SU-DHL-6 (cell line): Measurements from ENCODE around the gene ZNF584.

Source experiments
- H2AFZ ChIP-seq: fragments of 200-600 bp; sonication (generic); 2 replicates; pipeline ENCODE4 v1.6.1; 2014; ENCODE audit warnings: low read depth, mild to moderate bottlenecking, moderate library complexity, mixed read lengths, antibody characterized with exemption, low read length; ENCODE audit not compliant: severe bottlenecking
- H3F3A ChIP-seq: fragments of 200-600 bp; shearing (Covaris generic); 2 replicates; pipeline ENCODE4 v1.6.0; 2016; ENCODE audit warnings: antibody characterized with exemption, mild to moderate bottlenecking; ENCODE audit not compliant: insufficient read depth
- H3K27ac ChIP-seq: fragments of 200-600 bp; sonication (generic); 2 replicates; pipeline ENCODE4 v1.5.1; 2016; ENCODE audit warnings: low read depth, mild to moderate bottlenecking, low read length, moderate library complexity, mixed read lengths
- H3K27me3 ChIP-seq: fragments of 200-600 bp; sonication (generic), shearing (Covaris generic); 2 replicates; pipeline ENCODE4 v1.6.0; 2014; ENCODE audit warnings: mild to moderate bottlenecking, low read length
- H3K36me3 ChIP-seq: fragments of 200-600 bp; sonication (generic); 2 replicates; pipeline ENCODE4 v1.6.1; 2014; ENCODE audit warnings: mild to moderate bottlenecking, low read length, mixed read lengths
- H3K4me2 ChIP-seq: fragments of 300-600, 200-600 bp; shearing (Covaris generic), sonication (generic); 2 replicates; pipeline ENCODE4 v1.6.0; 2014; ENCODE audit warnings: low read length, low read depth, mild to moderate bottlenecking; ENCODE audit not compliant: poor library complexity, severe bottlenecking
- H3K4me3 ChIP-seq: fragments of 200-600 bp; sonication (generic); 2 replicates; pipeline ENCODE4 v1.5.1; 2014; ENCODE audit warnings: antibody characterized with exemption, low read length, mild to moderate bottlenecking, mixed read lengths; ENCODE audit not compliant: insufficient read depth, poor library complexity, severe bottlenecking
- H3K79me2 ChIP-seq: fragments of 200-600 bp; sonication (generic); 2 replicates; pipeline ENCODE4 v1.6.1; 2014; ENCODE audit warnings: mild to moderate bottlenecking, low read length, moderate library complexity; ENCODE audit not compliant: insufficient read depth
- H3K9ac ChIP-seq: fragments of 200-600 bp; sonication (generic); 2 replicates; pipeline ENCODE4 v1.7.0; 2014; ENCODE audit warnings: mild to moderate bottlenecking, low read length
- H3K9me2 ChIP-seq: fragments of 200-600 bp; sonication (generic); replicated peaks from 2 replicates; pipeline ENCODE4 v1.6.1; 2014; ENCODE audit warnings: low read length; ENCODE audit not compliant: insufficient read depth
- H3K9me3 ChIP-seq: fragments of 200-600 bp; sonication (generic); 2 replicates; pipeline ENCODE4 v1.6.1; 2014; ENCODE audit warnings: low read length, mixed read lengths; ENCODE audit not compliant: insufficient read depth
- H4K20me1 ChIP-seq: fragments of 200-600 bp; sonication (generic); 2 replicates; pipeline ENCODE4 v1.6.1; 2014; ENCODE audit warnings: low read depth, mild to moderate bottlenecking, antibody characterized with exemption, low read length, moderate library complexity, mixed read lengths
- EZH2phosphoT487 ChIP-seq: fragments of 200-600 bp; sonication (generic), shearing (Covaris generic); conservative IDR thresholded peaks from 2 replicates; pipeline ENCODE4 v1.6.1; 2018; ENCODE audit warnings: mild to moderate bottlenecking, antibody characterized with exemption, low read length, moderate library complexity, mixed read lengths
- TF ChIP-seq, protein P1 (sequence below): fragments of 200-600 bp; sonication (generic); IDR thresholded peaks from one replicate; pipeline ENCODE4 v1.5.1; 2017; ENCODE audit warnings: antibody characterized with exemption, mild to moderate bottlenecking, low read length, moderate library complexity; ENCODE audit not compliant: insufficient read depth, poor library complexity, severe bottlenecking

Gene ZNF584

DNA sequence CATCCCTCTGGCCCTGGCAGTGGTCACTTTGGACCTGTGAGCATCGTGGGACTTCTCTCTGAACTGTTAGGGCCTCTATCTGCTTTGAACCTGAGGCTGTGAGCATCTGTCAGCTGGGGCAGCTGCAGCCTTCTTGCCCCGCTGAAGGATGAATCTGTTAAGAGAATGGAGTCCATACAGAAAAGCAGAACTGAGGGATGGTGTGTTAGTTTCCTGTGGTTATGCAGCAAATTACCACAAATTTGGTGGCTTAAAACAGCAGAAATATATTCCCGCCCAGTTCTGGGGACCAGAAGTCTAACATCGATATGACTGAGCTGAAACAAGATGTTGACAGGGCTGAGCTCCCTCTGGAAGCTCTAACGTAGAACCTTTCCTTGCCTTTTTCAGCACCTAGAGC is 44.3 kb upstream of the ZNF584 start:
- 0 out of 2 replicates have a peak, but pooled peaks cover 8% of the 10 kb centered on the region for H3F3A ChIP-seq
- H4K20me1 ChIP-seq, result no peaks in the 10 kb centered on the region
- no peak overlapping the region for H3K27ac ChIP-seq
- TF ChIP-seq EZH2phosphoT487, result no peak
- TF ChIP-seq, protein P1, sequence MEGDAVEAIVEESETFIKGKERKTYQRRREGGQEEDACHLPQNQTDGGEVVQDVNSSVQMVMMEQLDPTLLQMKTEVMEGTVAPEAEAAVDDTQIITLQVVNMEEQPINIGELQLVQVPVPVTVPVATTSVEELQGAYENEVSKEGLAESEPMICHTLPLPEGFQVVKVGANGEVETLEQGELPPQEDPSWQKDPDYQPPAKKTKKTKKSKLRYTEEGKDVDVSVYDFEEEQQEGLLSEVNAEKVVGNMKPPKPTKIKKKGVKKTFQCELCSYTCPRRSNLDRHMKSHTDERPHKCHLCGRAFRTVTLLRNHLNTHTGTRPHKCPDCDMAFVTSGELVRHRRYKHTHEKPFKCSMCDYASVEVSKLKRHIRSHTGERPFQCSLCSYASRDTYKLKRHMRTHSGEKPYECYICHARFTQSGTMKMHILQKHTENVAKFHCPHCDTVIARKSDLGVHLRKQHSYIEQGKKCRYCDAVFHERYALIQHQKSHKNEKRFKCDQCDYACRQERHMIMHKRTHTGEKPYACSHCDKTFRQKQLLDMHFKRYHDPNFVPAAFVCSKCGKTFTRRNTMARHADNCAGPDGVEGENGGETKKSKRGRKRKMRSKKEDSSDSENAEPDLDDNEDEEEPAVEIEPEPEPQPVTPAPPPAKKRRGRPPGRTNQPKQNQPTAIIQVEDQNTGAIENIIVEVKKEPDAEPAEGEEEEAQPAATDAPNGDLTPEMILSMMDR, result no peak
- no peaks in the 10 kb centered on the region for H3K9me2 ChIP-seq
- no peak overlapping the region for H3K9ac ChIP-seq
- H3K9me3 ChIP-seq, result no peaks in the 10 kb centered on the region
- no peaks in the 10 kb centered on the region for H3K79me2 ChIP-seq
- no peak overlapping the region for H3K4me2 ChIP-seq
- no peak overlapping the region for H2AFZ ChIP-seq
- no peaks in the 10 kb centered on the region for H3K27me3 ChIP-seq
- H3K4me3 ChIP-seq, result no peak overlapping the region
- H3K36me3 ChIP-seq, result no peaks in the 10 kb centered on the region

DNA sequence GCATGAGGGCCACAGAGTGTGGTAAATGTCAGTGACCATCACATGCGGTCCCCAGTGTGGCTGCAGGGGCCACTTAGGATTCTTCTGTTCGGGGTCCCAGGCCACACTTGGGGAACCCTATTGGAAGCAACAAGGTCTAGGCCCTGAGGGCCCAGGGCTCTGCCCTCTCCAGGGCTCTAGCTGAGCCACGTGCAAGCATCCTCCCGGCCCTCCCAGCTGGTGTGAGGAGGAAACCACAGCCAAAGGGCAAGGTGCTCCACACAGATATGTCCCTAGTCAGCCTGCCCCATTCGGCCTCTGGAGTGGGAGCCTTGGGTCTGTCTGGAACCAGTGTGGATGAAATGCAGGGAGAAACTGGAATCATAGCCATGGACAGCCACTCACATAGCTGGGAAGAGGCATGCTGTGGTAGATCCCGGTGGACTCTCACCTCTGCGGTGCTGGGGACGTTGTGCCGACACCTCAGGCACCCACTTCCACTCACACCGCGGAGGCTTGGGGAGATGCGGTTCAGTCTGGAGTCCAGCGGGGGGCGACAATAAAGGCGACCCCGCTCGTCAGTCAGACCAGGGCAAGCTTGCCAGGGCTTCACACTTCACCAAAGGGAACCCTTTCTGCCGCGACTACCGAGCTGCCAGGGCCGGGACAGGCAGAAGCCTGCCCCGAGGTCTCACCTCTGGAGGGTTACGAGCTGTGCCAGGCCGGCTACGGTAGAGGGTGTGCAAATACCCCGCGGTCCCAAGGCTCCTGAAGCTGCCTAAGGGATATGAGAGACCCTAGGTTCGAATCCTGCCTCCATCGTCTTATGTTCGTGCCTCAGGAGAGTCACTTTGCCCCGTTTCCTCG is 41.6 kb upstream of the ZNF584 start:
- 0 out of 2 replicates have a peak, but pooled peaks cover 3% of the 10 kb centered on the region for H3F3A ChIP-seq
- no peaks in the 10 kb centered on the region for H3K36me3 ChIP-seq
- no peaks in the 10 kb centered on the region for H3K27me3 ChIP-seq
- no peak for TF ChIP-seq EZH2phosphoT487
- TF ChIP-seq, protein P1, result no peak
- no peak overlapping the region for H3K9ac ChIP-seq
- no peaks in the 10 kb centered on the region for H3K9me2 ChIP-seq
- H3K27ac ChIP-seq, result no peak overlapping the region
- H4K20me1 ChIP-seq, result no peaks in the 10 kb centered on the region
- H3K4me2 ChIP-seq, result no peak overlapping the region
- no peak overlapping the region for H2AFZ ChIP-seq
- H3K79me2 ChIP-seq, result no peaks in the 10 kb centered on the region
- H3K9me3 ChIP-seq, result no peaks in the 10 kb centered on the region
- H3K4me3 ChIP-seq, result no peak overlapping the region

DNA sequence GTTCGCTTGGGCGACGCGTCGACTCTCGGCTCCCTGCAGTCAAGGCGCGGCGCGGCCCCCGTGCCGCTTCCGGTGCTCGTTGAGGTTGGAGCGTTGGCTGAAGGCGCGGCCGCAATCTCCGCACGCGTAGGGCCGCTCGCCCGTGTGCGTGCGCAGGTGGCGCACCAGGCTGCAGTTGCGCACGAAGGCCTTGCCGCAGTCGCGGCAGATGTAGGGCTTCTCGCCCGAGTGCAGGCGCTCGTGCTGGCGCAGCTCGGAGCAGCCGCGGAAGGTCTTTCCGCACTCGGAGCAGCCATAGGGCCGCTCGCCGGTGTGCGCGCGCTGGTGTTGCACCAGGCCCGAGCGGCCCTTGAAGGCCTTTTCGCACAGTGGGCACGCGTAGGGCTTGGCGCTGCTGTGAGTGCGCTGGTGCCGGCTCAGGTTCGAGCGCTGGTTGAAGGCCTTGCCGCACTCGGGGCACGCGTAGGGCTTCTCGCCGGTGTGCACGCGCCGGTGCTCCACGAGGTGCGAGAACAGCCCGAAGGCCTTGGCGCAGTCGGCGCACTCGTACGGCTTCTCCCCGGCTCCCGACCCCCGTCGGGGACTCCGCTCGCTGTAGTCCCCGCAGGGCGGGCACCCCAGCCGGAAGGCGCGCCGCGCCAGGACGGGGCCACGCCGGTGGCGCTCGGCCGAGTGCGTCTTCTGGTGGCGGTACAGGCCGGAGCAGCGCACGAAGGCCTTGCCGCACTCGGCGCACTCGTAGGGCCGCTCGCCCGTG is 40.6 kb upstream of the ZNF584 start:
- Histone ChIP-seq H2AFZ (no peak overlapping the region), H3K9ac (no peak overlapping the region), H3F3A (0 out of 2 replicates have a peak, but pooled peaks cover 3% of the 10 kb centered on the region), H3K9me2 (no peaks in the 10 kb centered on the region), H3K27me3 (no peaks in the 10 kb centered on the region), H3K36me3 (no peaks in the 10 kb centered on the region), H3K79me2 (no peaks in the 10 kb centered on the region), H3K4me2 (no peak overlapping the region), H3K9me3 (no peaks in the 10 kb centered on the region), H3K4me3 (no peak overlapping the region), H4K20me1 (no peaks in the 10 kb centered on the region), H3K27ac (no peak overlapping the region)
- TF ChIP-seq, protein P1, result no peak
- TF ChIP-seq EZH2phosphoT487, result no peak
